HG02798 (cell line): ENCODE results near the gene SGIP1.
A peak's percentile ranks its signal among the peaks of the same experiment; 100 is the strongest.
"Not testable (repeated sequence)": the region's sequence is repeated elsewhere in the genome, so short reads cannot be mapped to it uniquely, and the experiment has no call there.

Source experiments
- ATAC-seq: cut with Tn5 transposase; IDR thresholded peaks from one replicate; pipeline ENCODE4 v1.9.1; 2021; ENCODE audit warnings: mild to moderate bottlenecking; ENCODE audit not compliant: unreplicated experiment, poor library complexity

SGIP1 gene

GRCh38 chr1:66752671-66753371 is 218.9 kb downstream of the SGIP1 start:
- no peak for ATAC-seq

GRCh38 chr1:66757722-66758240 is 223.8 kb downstream of the SGIP1 start:
- peak; percentile 18 for ATAC-seq

- ATAC-seq: peak; percentile 100
These were observed 224.3 kb downstream of the SGIP1 start for GRCh38 chr1:66758241-66758755.

DNA sequence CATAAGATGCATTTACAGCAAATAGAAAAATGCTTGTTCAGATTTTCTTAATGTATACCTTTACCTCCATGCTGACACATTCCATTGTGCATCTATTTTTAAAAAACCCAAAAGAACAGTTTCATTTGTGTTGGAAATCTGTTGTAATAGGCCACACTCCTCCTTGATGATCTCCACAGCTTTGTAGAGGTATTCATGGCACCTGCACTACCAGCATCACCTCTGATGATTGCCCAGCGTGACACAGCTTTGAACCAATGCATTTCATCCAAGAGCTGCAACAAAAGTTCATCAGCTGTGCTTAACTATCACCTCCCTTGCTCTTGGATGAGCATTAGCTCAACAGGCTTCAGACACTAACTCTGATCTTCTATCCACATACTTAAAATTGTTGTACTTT is 226.6 kb downstream of the SGIP1 start:
- no peak for ATAC-seq

- no peak for ATAC-seq
These were observed 227.3 kb downstream of the SGIP1 start for GRCh38 chr1:66761221-66761620.

DNA sequence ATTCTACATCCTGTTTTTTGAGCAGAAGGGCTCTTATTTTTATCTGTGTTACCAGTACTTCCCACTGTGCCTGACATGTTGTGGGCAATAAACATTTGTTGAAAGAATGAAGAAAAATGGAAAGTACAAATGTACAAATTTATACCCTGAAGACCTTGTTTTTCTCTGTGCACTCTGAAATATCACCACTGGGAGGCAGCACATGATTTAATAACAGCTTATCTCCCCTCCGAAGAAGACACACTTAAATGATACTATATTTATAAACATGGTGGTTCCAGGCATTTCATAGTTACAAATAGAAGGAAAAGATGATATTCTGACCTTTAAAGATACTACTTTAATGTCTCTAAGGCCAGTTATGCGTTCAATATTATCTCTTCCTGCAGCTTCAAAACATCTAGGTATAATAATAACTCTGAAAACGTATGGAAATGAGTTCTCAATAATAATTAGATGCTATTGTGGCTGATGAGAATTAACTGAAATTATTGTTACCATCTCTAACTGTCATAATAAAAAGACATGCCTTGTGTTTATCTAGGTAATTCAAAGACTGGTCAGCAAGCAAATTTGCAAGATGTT is 231.1 kb downstream of the SGIP1 start:
- ATAC-seq: peak; percentile 76

- ATAC-seq: no peak
These were observed 233.7 kb downstream of the SGIP1 start for GRCh38 chr1:66767626-66768025.

DNA sequence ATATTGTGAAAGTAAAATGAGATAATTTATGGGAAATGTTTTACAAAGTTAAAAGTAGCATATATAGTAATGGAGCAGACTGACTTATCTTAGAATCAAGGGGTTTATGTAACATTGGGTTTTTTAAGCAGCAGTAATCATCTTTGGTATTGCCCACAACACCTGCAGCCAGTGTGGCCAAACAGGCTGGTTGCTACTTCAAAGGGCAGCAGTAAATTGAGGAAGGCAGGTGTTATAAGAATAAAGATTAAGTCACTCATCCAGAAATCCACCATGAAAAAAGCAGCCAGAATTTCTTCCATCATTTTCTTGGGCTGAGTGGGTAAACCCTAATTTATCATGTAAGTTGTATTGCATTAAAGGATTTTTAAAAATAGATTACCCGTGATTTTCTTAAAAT is 235.0 kb downstream of the SGIP1 start:
- ATAC-seq: no peak

GRCh38 chr1:66769512-66770229 is 235.7 kb downstream of the SGIP1 start:
- ATAC-seq: no peak

DNA sequence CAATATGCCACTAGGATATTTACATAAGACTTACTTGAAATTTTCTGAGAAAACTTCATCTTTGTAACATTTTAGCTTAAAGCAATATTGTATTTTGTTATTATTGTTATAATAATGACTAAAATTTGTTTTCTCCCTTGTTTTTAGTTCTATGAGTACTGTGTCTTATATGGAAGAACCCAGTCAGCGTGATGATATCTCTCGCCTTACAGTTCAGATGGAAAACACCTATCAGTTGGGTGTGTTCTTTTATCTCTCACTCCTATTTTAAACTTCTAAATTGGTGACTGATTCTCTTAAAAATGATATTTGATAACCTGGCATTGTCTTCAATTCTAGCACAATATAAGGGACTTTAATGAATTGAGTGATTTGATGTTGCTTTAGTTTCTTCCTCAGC is 236.3 kb downstream of the SGIP1 start:
- ATAC-seq: no peak

DNA sequence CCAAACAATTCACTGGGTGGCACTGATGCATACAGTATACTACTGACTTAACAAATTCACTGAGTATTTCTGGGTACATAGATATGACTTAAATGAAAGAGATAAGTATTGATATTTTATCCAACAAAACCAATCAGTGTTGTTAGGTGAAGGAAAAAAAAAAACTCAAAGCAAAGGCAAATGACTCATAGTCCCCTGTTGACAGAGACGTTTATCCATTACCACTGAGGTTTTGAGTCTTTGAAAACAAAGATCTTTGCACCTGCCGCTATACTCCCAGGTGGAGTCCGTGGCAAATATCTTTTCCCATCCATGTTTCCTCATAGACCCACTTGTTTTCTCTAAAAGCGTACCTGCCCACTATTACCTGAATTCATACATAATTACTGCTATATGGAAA is 236.7 kb downstream of the SGIP1 start:
- no peak for ATAC-seq

DNA sequence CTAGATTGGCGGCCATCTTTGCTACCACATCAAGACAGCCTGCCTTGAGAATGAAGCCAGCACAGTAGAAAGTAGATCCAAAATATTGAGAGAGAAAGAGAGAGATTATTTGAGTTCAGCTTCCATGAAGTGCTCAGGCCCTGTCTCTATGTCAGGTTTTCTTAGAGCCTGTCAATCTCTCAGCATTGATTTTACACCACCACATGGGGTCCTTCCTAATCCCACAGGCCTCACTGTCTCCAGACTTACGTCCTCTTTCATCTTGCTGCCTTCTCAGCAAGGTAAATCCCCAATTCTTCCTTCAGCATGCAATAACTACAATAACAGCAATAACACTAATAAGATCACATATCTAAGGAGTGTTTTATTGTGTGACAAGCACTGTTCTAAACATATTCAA is 239.3 kb downstream of the SGIP1 start:
- ATAC-seq: no peak

DNA sequence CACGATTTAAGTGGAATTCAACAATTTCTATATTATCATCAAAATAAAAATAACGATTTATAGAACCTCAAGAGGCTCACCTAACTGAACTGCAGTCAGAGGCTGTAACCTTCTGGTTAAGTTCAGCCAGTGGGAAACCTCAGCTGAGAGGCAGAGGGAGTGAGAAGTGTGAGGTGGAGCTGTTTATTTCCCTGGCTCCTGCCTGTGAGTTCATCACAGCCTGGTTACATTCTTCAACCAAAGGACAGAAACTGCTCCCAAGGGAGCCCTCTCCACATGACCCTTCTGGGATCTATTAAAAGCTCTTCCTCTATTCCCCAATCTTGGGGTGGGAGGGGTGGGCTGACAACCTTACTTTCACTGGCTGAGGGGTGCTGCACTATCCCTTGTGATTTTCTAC is 240.5 kb downstream of the SGIP1 start:
- ATAC-seq: no peak

DNA sequence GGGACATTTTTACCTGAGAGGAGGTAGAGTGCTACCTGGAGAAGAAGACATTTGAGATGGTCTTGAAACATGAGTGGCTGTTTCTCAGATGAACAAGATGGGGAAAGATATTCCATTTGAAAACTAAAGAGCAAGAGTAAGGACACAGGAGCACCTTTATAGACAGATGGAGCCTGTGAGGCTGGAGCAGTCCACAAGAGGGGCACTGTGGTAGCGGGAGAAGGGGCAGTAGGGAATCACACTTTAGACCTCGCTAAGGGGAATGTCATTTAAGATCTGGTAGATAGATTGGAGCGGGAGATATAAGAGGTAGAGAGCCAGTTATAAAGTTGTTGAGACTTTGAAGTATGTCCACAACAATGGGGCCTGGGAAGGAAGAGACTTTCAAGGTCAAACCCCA is 241.7 kb downstream of the SGIP1 start:
- no peak for ATAC-seq

- ATAC-seq: no peak
These were observed 243.9 kb downstream of the SGIP1 start for GRCh38 chr1:66777831-66778230.

DNA sequence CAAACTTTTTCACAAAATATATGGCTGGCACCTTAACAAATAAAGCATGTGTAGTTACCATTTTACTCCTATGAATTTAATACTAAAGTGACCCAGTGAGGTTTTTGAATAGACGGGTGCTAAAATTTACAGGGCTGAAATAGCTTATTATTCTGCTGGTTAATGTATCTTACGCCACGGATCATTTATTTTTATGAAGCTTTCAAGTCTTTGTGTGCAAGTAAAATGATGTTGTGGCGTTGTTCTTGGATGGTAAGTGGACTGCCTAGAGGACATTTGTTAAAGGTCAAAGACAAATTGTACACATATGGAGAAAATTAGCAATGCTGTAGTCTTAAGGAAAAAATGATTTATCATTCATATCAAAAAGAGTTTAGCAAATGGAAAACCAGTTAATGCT is 244.3 kb downstream of the SGIP1 start:
- ATAC-seq: no peak

DNA sequence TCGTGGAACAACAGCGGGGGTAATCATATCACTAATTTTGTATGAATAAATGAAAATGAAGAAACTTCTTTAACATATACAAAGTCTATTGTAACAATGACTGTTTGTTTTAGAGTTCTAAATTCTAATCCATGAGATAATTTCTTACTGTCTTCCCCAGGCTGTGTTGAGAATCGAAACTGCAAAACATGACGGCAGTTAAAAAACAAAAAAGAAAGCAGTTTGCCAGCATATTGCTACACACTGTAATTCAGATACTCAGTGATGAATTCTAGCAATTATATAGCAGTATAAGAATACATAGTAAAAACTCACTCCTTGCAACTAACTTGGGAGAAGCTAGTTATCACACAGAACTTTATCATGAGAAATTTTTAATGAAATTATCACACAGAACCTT is 245.0 kb downstream of the SGIP1 start:
- no peak for ATAC-seq

GRCh38 chr1:66779475-66780078 is 245.6 kb downstream of the SGIP1 start:
- ATAC-seq: no peak

DNA sequence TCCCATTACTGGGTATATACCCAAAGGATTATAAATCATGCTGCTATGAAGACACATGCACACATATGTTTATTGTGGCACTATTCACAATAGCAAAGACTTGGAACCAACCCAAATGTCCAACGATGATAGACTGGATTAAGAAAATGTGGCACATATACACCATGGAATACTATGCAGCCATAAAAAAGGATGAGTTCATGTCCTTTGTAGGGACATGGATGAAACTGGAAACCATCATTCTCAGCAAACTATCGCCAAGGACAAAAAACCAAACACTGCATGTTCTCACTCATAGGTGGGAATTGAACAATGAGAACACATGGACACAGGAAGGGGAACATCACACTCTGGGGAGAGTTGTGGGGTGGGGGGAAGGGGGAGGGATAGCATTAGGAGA is 251.8 kb downstream of the SGIP1 start:
- not testable (repeated sequence) for ATAC-seq

DNA sequence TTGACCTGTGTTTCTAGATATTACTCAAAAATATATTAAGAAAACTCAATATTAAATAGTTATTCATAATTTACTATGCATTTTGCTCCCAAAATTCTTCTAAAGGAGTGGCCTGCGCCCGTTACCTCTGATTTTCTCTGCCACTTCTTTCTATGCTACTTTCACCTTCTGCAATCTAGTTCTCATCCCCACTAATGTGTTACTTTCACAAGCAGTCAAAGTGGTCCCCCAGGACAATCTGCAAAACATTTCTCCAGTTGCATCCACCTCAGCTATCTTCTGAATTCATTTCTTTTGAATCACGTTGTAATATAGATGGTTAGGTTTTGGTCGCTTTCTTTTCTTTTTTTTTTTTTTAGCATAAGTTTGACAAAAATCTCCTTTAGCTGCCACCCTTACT is 253.7 kb downstream of the SGIP1 start:
- no peak for ATAC-seq
